Activated CD4-positive, alpha-beta T cell treated with anti-CD3 and anti-CD28 coated beads, Interleukin-2, amount 10 ng/mL, durations not matched to agents 24 days and 14 days (primary cell): Measurements from ENCODE around the gene TECTA. TPM values are rescaled to one million over a fixed set of nuclear protein-coding genes. Genes with fewer than 3 reads are reported as not detected.

Source experiments
- DNase-seq: peaks from one replicate; pipeline ENCODE4 v3.0.0; 2022
- H3K27ac Mint-ChIP-seq: one replicate; pipeline ENCODE4 v1.8.0; 2022; ENCODE audit warnings: mild to moderate bottlenecking, mixed read lengths
- H3K27me3 Mint-ChIP-seq: one replicate; pipeline ENCODE4 v1.8.0; 2022; ENCODE audit warnings: mixed read lengths
- H3K36me3 Mint-ChIP-seq: one replicate; pipeline ENCODE4 v1.8.0; 2022; ENCODE audit warnings: low read depth, mild to moderate bottlenecking, mixed read lengths
- H3K4me1 Mint-ChIP-seq: one replicate; pipeline ENCODE4 v1.8.0; 2021; ENCODE audit warnings: mixed read lengths
- H3K4me3 Mint-ChIP-seq: one replicate; pipeline ENCODE4 v1.8.0; 2022; ENCODE audit warnings: mild to moderate bottlenecking, moderate library complexity, mixed read lengths
- H3K9me3 Mint-ChIP-seq: one replicate; pipeline ENCODE4 v1.8.0; 2021; ENCODE audit warnings: mixed read lengths
- intact Hi-C: fragments of 100-400 bp; cut with micrococcal nuclease; formaldehyde crosslinking; loops from one replicate; pipeline ENCODE4 v1.15.1; 2023
- total RNA-seq: library from RNA; stranded (reverse); gene quantifications from 2 replicates; pipeline ENCODE4 v1.2.3, GENCODE V29; 2022

TECTA gene, protein sequence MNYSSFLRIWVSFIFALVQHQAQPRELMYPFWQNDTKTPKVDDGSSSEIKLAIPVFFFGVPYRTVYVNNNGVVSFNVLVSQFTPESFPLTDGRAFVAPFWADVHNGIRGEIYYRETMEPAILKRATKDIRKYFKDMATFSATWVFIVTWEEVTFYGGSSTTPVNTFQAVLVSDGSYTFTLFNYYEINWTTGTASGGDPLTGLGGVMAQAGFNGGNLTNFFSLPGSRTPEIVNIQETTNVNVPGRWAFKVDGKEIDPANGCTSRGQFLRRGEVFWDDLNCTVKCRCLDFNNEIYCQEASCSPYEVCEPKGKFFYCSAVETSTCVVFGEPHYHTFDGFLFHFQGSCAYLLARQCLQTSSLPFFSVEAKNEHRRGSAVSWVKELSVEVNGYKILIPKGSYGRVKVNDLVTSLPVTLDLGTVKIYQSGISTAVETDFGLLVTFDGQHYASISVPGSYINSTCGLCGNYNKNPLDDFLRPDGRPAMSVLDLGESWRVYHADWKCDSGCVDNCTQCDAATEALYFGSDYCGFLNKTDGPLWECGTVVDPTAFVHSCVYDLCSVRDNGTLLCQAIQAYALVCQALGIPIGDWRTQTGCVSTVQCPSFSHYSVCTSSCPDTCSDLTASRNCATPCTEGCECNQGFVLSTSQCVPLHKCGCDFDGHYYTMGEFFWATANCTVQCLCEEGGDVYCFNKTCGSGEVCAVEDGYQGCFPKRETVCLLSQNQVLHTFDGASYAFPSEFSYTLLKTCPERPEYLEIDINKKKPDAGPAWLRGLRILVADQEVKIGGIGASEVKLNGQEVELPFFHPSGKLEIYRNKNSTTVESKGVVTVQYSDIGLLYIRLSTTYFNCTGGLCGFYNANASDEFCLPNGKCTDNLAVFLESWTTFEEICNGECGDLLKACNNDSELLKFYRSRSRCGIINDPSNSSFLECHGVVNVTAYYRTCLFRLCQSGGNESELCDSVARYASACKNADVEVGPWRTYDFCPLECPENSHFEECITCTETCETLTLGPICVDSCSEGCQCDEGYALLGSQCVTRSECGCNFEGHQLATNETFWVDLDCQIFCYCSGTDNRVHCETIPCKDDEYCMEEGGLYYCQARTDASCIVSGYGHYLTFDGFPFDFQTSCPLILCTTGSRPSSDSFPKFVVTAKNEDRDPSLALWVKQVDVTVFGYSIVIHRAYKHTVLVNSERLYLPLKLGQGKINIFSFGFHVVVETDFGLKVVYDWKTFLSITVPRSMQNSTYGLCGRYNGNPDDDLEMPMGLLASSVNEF (N-terminal part only)
- 0.09 TPM in 2 replicates for total RNA-seq

DNA sequence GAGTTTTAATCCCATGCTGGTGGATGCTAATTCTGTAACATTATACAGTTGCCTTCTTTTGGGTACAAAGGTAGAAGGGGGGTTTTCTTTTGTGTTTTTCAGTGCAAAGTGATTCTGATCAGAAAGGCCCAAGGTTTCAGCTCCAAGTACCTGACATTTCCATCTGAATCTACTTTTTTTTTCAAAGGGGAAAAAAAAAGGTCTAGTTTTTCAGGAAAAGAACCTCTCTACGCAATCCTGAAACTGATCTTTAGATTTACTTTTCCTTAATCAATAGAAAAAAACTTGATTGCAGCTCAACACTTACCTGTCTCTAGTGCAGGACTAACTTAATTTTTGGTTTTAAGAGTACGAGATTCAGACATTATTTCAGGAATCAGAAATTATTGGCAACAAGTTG lies at the start of gene TECTA:
Gene TECTA, plus strand, starts transcription at position 301 of the 400 bp plus-strand sequence. CDS start 1,423 bp downstream, outside the sequence.
- intact Hi-C loops: no loop called here
- Mint-ChIP-seq H3K4me3 (no peak within 1 kb of the TSS), H3K4me1 (no peaks in the 10 kb centered on the region), H3K27ac (no peak within 1 kb of the TSS), H3K27me3 (peaks cover 4% of the 10 kb centered on the region), H3K9me3 (peaks cover 3% of the 10 kb centered on the region), H3K36me3 (no peaks in the 10 kb centered on the region)
- DNase-seq: no peak

DNA sequence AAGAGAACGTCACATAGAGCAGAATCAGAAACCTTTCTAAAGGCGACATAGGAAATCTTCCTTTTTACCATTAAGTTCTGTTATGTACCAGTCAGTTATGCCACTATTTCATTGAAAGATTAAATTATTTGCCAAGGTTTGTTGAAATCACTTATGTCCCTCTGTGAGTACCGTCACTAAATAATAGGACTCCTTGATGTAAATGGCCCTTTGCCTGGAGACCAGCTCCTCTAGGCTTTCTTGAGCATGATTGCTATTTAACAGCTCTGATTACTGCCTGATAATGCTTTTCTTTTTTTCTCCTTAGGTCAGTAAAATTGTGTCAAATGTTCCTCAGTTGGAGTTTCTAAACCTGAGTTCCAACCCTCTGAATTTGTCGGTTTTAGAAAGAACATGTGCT lies 47.8 kb upstream of the TECTA start:
- intact Hi-C loops: no loop called here
- Mint-ChIP-seq H3K27me3 (no peaks in the 10 kb centered on the region), H3K4me1 (peaks cover 2% of the 10 kb centered on the region), H3K36me3 (peaks cover 22% of the 10 kb centered on the region), H3K27ac (no peak overlapping the region), H3K9me3 (no peaks in the 10 kb centered on the region), H3K4me3 (no peak overlapping the region)
- DNase-seq: no peak

DNA sequence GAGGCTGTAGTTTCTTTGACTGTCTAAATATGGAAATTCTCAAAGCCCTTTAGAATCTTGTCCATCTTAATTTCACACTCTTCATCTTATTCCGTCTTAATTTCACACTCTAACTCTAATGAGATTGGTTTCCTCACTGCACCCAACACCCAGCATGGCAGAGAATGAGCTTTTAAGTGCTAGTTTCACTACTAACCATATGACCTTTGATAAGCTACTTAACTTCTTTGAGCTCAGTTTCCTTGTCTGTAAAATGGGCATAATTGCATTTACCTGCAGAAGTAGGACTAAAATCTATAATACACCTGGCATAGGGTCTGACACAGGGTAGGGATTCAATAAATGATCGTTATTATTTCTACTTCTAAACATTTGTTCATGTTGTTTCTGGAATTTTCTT lies 46.8 kb upstream of the TECTA start:
- no peak for DNase-seq
- peaks cover 3% of the 10 kb centered on the region for H3K4me1 Mint-ChIP-seq
- no peaks in the 10 kb centered on the region for H3K27me3 Mint-ChIP-seq
- no peaks in the 10 kb centered on the region for H3K9me3 Mint-ChIP-seq
- H3K36me3 Mint-ChIP-seq: peaks cover 23% of the 10 kb centered on the region
- no peak overlapping the region for H3K4me3 Mint-ChIP-seq
- intact Hi-C loops: no loop called here
- H3K27ac Mint-ChIP-seq: no peak overlapping the region

DNA sequence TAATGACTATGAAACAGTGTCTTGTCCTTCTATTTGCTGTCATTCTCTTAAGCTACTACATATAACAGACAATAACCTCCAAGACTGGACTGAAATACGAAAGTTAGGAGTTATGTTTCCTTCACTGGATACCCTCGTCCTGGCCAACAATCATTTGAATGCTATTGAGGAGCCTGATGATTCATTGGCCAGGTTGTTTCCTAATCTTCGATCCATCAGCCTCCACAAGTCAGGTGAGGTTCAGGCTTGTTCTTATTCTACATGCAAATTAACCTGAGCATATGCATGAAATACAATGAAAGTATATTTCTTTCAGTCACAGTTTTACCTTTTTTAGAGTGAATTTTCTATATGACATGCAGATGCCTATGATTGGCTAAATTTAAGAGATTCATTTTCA lies 46.0 kb upstream of the TECTA start:
- Mint-ChIP-seq H3K27me3 (no peaks in the 10 kb centered on the region), H3K9me3 (no peaks in the 10 kb centered on the region), H3K27ac (no peak overlapping the region), H3K36me3 (peaks cover 22% of the 10 kb centered on the region), H3K4me1 (peaks cover 3% of the 10 kb centered on the region), H3K4me3 (no peak overlapping the region)
- intact Hi-C loops: no loop called here
- no peak for DNase-seq

DNA sequence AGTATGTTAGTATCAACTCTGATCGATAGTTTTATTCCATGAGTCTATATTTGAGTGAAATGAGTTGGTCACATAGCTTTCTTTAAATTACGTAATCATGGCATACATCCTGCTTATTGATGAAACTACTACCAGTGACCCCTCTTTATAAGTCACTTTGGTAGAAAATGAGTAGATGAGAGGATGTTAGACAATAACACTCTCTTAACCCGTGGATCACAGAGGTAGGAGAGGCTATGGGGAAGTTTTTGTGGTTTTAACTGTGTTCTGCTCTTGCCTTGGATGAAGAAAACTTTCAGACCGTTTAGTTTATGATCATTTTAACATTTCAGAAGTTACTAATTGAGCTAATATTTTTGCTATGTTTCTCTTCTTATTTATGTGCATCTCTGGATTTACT lies 43.1 kb upstream of the TECTA start:
- H3K4me1 Mint-ChIP-seq: peaks cover 3% of the 10 kb centered on the region
- H3K27me3 Mint-ChIP-seq: no peaks in the 10 kb centered on the region
- no peak for DNase-seq
- no peak overlapping the region for H3K4me3 Mint-ChIP-seq
- H3K9me3 Mint-ChIP-seq: no peaks in the 10 kb centered on the region
- H3K36me3 Mint-ChIP-seq: peaks cover 30% of the 10 kb centered on the region
- no peak overlapping the region for H3K27ac Mint-ChIP-seq
- intact Hi-C loops: no loop called here

DNA sequence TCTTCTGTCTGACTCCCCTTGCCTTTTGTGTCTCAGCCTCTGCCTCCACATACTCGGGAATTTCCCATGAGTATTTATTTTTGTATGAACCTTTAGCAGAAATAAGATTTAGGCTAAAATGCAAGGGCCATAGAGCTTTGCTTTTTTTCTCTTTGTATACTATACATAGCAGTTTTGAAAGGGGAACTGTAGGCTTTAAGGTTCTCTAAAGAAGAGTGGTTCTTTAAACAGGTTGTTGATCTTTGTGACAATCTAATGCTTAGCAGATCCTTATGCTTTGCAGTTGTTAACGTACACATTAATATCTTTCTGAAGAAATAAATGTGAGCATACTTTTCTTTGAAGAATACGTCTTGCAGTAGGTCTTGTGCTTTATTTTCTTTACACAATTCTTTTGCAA lies 42.1 kb upstream of the TECTA start:
- no peaks in the 10 kb centered on the region for H3K9me3 Mint-ChIP-seq
- no peak overlapping the region for H3K27ac Mint-ChIP-seq
- intact Hi-C loops: no loop called here
- peaks cover 29% of the 10 kb centered on the region for H3K36me3 Mint-ChIP-seq
- no peaks in the 10 kb centered on the region for H3K27me3 Mint-ChIP-seq
- DNase-seq: no peak
- H3K4me1 Mint-ChIP-seq: peaks cover 3% of the 10 kb centered on the region
- no peak overlapping the region for H3K4me3 Mint-ChIP-seq

DNA sequence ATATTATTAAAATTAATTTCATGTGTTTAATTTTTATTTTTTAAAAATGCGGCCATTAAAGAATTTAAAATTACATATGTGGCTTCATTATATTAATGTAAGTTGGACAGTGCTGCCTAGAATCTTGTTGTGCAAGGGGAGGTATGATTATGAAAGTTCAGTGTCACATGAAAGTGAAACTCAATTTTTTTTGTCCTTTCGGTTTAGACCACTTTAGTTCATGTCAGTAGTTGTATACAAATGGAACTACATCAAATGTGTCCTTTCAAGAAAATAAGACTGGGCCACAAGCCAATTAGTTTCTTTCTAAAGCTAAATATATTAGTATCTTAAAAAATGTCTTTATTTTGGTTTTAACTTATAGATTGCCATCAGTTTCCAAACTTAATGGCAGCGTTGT lies 41.4 kb upstream of the TECTA start:
- Mint-ChIP-seq H3K36me3 (peaks cover 25% of the 10 kb centered on the region), H3K9me3 (no peaks in the 10 kb centered on the region), H3K4me3 (no peak overlapping the region), H3K27ac (no peak overlapping the region), H3K27me3 (no peaks in the 10 kb centered on the region), H3K4me1 (peaks cover 3% of the 10 kb centered on the region)
- intact Hi-C loops: no loop called here
- DNase-seq: no peak

DNA sequence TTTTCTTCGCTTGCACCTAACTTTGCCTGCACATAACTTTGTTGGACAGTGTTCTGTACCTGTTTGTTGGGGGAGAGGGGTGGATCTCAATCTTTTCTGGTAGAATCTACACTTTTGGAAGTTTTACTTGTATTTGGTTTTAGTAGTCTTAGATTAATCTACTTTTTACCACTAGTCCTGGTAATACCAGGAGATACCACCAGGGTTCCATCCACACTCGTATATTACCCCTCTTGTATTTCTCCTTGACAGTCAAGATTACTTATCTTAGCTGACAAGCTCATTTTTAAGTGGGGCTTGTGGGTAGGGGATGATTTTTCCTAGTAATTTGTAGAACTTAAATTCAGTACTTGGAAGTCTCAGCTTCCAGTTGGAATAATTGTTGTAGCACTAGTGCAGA lies 37.3 kb upstream of the TECTA start:
- no peaks in the 10 kb centered on the region for H3K9me3 Mint-ChIP-seq
- no peak for DNase-seq
- H3K27ac Mint-ChIP-seq: no peak overlapping the region
- H3K4me1 Mint-ChIP-seq: peaks cover 2% of the 10 kb centered on the region
- intact Hi-C loops: no loop called here
- H3K27me3 Mint-ChIP-seq: no peaks in the 10 kb centered on the region
- H3K36me3 Mint-ChIP-seq: peaks cover 25% of the 10 kb centered on the region
- H3K4me3 Mint-ChIP-seq: no peak overlapping the region

DNA sequence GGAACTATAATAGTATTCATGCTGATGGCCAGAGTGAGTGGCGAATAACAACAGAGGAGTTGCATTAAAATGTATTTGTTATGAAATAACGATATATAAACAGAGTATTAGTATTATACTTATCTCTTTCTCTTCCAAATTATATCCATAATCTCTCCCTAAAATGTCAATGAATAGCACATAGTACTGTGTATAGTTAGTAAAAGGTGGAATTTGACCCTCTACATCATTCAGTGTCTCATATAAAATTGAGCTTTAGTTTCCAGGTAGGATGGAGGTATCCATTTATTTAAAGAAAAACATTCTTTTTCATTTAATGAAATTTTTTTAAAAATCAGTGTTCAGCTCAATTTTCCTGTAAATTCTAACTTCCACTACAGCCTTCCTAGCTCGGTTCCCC lies 34.4 kb upstream of the TECTA start:
- no peak for DNase-seq
- intact Hi-C loops: no loop called here
- no peaks in the 10 kb centered on the region for H3K27me3 Mint-ChIP-seq
- H3K27ac Mint-ChIP-seq: no peak overlapping the region
- peaks cover 32% of the 10 kb centered on the region for H3K36me3 Mint-ChIP-seq
- no peaks in the 10 kb centered on the region for H3K9me3 Mint-ChIP-seq
- no peak overlapping the region for H3K4me3 Mint-ChIP-seq
- peaks cover 2% of the 10 kb centered on the region for H3K4me1 Mint-ChIP-seq

DNA sequence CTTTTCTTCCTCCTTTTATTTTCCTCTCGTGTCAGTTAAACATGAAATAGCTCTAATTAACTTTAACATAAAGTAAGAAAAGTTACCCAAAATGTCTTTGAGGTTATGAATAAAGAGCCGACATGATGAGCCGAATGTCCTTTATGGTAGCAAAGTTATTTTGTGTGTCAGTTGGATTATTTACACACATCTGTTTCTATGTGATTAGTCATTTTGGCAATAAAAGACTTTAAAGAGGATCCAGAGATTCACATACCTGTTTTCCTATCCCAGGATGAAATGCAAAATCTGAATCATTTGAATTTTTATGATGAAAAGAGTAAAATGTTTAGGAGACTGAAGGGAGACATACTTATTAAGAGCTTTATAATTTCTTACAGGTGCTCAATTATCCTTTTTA lies 34.0 kb upstream of the TECTA start:
- intact Hi-C loops: no loop called here
- no peak for DNase-seq
- H3K36me3 Mint-ChIP-seq: peaks cover 34% of the 10 kb centered on the region
- no peak overlapping the region for H3K27ac Mint-ChIP-seq
- H3K27me3 Mint-ChIP-seq: no peaks in the 10 kb centered on the region
- H3K4me3 Mint-ChIP-seq: no peak overlapping the region
- H3K9me3 Mint-ChIP-seq: no peaks in the 10 kb centered on the region
- peaks cover 2% of the 10 kb centered on the region for H3K4me1 Mint-ChIP-seq

DNA sequence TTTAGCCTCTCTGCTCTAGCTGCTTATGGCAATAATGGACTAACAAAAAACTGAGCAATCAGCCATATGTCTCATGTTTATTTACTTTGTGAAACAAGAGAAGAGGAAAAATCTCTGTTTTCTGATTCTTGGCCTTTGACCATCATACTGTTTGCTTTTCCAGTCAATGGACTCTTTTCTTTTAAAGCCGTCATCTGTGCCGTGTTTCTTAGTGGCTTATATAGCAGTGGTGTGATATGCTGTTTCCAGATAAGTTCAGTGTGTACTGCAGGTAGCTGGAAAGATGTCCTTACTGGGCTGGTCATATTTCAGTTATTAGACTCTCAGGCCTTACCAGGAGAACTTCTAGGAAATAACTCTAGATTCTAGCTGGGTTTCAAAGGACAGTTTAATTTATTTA lies 33.6 kb upstream of the TECTA start:
- H3K36me3 Mint-ChIP-seq: peaks cover 33% of the 10 kb centered on the region
- H3K27me3 Mint-ChIP-seq: no peaks in the 10 kb centered on the region
- no peak overlapping the region for H3K4me3 Mint-ChIP-seq
- peaks cover 2% of the 10 kb centered on the region for H3K4me1 Mint-ChIP-seq
- H3K9me3 Mint-ChIP-seq: no peaks in the 10 kb centered on the region
- DNase-seq: no peak
- H3K27ac Mint-ChIP-seq: no peak overlapping the region
- intact Hi-C loops: no loop called here

DNA sequence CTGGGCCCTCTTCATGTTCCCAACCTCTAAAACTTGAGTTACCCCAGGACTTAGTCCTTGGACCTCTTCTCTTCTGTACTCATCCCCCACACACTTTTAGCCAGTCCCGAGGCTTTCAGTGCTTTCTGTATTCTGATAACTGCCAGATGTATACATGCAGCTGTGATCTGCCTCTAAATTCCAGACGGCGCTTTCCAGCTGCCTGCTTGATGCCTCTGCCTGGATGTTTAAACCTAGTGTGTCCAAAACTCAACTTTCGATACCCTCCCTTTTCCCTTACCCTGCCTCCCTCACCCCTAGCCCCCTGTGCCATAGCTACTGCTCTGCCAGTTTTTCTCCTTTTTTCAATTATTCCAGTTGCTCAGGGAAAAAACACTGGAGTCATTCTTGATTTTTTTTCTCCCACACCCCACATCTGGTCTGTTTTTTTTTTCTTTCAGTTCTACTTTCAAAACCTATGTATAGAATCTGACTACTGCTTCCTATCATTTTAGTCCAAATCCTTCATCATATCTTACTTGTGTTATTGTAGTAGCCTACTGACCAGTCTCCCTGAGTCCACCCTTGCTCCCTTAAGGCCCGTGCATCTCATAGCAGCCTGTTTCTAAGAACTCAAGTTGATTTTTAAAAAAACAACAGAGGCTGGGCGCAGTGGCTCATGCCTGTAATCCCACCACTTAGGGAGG lies 32.9 kb upstream of the TECTA start:
- H3K36me3 Mint-ChIP-seq: peaks cover 34% of the 10 kb centered on the region
- no peak for DNase-seq
- no peak overlapping the region for H3K4me3 Mint-ChIP-seq
- no peaks in the 10 kb centered on the region for H3K27me3 Mint-ChIP-seq
- H3K9me3 Mint-ChIP-seq: no peaks in the 10 kb centered on the region
- no peak overlapping the region for H3K27ac Mint-ChIP-seq
- intact Hi-C loops: no loop called here
- peaks cover 2% of the 10 kb centered on the region for H3K4me1 Mint-ChIP-seq

DNA sequence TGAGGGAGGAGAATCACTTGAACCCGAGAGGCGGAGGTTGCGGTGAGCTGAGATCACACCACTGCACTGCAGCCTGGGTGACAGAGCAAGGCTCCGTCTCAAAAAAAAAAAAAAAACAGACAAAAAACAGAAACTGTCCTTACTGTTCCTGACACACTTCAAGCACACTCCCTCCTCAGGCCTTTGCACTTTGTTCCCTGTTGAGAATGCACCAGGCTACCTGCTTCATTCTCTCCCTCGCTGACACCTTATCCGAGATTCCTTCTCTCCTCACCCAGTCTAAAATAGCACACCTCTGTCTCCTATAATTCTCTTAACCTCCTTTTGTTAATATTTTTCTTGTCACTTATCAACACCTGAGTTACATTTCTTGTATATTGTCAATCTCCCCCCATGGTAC lies 32.3 kb upstream of the TECTA start:
- no peak overlapping the region for H3K27ac Mint-ChIP-seq
- no peaks in the 10 kb centered on the region for H3K9me3 Mint-ChIP-seq
- intact Hi-C loops: no loop called here
- no peak overlapping the region for H3K4me3 Mint-ChIP-seq
- H3K4me1 Mint-ChIP-seq: peaks cover 2% of the 10 kb centered on the region
- no peak for DNase-seq
- no peaks in the 10 kb centered on the region for H3K27me3 Mint-ChIP-seq
- H3K36me3 Mint-ChIP-seq: peaks cover 33% of the 10 kb centered on the region
